Measurements from ENCODE around the gene GJA5.
"Not testable (repeated sequence)": the region's sequence is repeated elsewhere in the genome, so short reads cannot be mapped to it uniquely, and the experiment has no call there.

The GJA5 gene

DNA sequence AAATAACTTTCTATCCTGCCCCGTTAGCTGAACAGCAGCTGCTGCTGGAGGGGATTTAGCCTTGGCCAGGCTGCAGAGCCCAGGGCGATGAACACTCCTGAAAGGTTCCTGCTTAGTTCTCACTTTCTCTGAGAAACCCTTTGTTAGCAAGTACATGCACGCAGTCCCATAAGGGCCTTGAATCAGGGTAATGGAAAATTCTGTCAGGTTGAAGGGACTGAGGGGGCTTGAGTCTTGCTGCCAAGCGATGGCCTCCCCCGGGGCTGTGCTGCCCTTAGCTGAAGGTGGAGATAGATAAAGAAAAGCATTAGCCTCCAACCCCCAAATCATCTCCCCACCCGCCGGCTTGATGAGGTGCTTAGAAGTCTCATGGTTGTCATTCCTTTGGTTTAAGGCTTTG, 7.9 kb downstream of the GJA5 start:
- H3K4me3 ChIP-seq (ENCODE audit: low read length) = no peak overlapping the region
- no peak for TF ChIP-seq ZNF274 (IDR thresholded peaks at IDR 0.05; ENCODE audit: low read depth, low read length)

DNA sequence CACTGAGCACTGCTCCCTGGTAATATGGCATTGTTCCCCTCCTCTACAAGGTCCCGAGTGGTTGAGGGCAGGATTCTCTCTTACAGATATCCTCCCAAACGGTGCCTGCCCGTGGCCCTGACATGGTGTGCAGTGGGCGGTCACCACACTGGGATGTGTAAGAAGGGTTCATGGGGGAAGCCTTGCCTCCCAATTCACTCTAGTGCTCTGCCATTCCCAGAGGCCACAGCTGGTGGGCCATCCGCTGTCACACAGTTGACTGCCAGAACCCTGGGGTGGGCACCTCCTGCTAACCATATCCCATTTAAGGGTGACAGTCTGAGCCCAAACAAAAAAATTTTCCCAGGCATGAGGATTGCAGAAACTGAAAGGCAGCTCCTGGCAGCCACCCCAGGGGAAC, 9.1 kb downstream of the GJA5 start:
- no peak overlapping the region for H3K4me3 ChIP-seq (ENCODE audit: low read length)
- TF ChIP-seq ZNF274 (IDR thresholded peaks at IDR 0.05; ENCODE audit: low read depth, low read length) = no peak

DNA sequence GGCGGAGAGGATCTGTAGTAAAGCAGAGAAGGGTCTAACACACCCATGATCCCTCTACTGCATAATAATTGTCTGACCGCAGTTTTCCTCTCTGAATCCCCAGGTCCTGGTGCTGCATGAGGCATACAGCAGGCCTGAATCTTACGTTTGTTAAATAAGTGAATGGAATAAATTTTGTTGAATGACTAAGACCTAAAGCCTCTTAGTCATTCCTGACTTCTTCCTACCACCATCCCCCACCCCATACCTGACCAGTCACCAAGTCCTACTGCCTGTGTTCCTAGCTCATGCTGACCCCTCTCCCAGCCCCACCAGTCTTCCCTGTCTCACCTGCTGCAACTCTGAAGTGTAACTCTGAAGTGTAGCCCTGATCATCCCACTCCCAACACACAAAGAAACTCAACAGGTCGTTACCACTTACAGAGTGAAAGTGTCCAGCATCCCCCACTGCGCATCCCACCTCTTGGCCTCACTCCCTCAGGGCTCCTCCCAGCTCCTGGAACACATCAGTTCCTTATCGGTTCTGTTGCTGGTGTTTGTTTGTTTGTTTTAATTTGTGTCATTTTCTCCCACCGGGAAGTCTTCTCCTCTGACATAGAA, 9.7 kb downstream of the GJA5 start:
- TF ChIP-seq ZNF274 (IDR thresholded peaks at IDR 0.05; ENCODE audit: low read depth, low read length) = no peak
- H3K4me3 ChIP-seq (ENCODE audit: low read length) = no peak overlapping the region

DNA sequence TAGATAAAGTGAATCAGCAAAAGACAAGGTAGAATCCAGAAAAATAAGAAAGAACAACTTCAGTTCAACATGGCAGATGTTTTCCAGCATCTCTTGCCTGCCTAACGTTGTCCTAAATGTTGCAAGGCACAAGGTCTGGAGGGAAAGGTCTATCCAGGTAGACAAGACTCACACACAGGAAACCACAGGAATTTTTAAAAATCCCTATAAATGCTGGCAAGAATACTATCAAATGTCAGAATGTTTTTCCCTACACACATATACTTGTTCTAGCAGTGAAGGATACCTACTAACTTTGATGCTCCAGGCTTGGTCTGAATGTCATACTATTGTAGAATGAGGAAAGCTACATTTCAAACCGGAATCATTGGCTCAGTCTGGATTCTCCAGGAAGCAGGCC, 10.6 kb downstream of the GJA5 start:
- H3K4me3 ChIP-seq (ENCODE audit: low read length) = no peak overlapping the region
- no peak for TF ChIP-seq ZNF274 (IDR thresholded peaks at IDR 0.05; ENCODE audit: low read depth, low read length)

DNA sequence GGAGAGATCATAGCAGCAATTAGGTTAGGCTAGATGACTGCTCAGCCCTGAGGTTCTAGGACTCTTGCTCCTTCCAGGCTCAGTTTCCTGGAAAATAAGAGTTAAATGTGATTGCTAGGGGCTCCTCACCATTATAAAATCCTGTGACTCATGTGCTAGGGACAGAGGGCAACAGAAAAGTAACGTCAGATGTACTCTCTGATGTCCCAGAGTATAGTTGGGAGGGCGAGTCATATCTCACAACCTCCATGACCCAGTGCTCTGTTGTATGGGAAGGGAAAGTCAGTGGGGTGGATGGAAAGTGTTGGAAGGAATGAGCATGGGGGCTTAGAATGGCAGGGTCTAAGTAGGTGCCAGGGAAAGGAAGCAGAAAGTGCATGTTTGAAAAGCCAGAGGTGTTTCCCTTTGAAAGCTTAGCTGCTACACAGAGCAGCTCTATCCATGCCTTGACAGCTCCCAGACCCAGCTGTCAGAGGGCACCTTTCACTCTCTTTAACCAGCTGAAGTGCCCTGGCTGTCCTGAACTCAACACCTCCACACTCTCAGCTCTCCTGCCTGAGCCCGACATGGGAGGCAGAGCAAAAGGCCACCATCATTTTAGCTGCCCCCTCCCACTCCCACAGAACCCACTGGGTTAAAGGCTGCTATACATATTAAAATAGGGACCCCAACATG, 11.6 kb downstream of the GJA5 start:
- no peak for TF ChIP-seq ZNF274 (IDR thresholded peaks at IDR 0.05; ENCODE audit: low read depth, low read length)
- H3K4me3 ChIP-seq (ENCODE audit: low read length) = no peak overlapping the region

DNA sequence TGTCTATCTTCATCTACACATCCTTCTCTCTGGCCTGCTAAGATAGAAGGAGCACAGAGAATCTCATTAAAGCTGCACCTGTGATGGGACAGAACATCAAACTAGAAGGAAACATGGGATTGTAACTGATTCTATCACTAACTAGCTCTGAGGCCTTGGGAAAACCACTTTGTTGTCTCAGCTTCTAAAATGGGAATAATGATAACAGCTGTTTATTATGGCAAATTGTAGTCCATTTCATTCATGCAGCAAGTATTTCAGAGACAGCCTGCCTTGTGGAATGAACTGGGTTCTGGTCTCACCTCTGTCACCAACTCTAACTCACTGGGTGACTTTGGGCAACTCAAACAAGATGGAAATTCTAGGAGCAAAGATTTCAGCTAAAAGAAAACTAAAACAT, 12.4 kb downstream of the GJA5 start:
- no peak overlapping the region for H3K4me3 ChIP-seq (ENCODE audit: low read length)
- TF ChIP-seq ZNF274 (IDR thresholded peaks at IDR 0.05; ENCODE audit: low read depth, low read length) = no peak

DNA sequence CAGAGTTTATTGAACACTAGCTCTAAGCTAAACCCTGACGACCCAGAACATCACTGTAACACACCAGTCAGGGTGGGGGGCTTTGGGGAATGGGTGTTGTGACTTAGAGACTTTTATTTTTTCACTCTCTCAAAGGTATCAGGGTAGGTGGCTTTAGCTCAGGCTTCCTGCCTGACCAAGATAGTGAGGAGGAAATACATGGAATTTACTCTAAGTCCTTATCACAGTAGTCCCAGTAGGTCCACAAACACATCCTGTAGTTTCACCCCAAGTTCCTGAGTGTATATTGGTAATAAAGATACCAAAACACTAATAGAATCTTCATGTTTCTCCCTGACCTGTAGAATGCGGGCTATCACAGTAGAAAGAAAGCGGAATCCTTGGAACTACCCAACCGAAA, 15.1 kb downstream of the GJA5 start:
- H3K4me3 ChIP-seq (ENCODE audit: low read length) = no peak overlapping the region
- no peak for TF ChIP-seq ZNF274 (IDR thresholded peaks at IDR 0.05; ENCODE audit: low read depth, low read length)

DNA sequence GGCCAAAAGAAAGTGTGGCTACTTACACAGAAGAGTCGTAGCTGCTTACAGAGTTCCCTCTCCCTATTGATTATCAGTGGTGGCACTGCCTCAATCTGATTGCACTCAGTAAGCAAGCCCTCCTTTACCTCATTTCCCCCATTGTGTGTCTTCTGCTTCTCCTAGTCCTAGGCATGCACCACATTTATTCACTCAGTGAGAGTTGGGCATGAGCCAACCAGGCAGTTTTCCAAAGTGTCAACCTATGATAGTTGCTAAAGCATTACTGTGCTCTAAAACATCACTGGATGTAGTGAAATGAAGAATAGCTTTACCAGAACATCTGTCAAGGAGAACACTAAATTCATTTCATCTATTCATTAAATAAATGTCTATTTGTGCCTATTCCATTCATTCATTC, 19.3 kb downstream of the GJA5 start:
- H3K4me3 ChIP-seq (ENCODE audit: low read length) = no peak overlapping the region
- no peak for TF ChIP-seq ZNF274 (IDR thresholded peaks at IDR 0.05; ENCODE audit: low read depth, low read length)

DNA sequence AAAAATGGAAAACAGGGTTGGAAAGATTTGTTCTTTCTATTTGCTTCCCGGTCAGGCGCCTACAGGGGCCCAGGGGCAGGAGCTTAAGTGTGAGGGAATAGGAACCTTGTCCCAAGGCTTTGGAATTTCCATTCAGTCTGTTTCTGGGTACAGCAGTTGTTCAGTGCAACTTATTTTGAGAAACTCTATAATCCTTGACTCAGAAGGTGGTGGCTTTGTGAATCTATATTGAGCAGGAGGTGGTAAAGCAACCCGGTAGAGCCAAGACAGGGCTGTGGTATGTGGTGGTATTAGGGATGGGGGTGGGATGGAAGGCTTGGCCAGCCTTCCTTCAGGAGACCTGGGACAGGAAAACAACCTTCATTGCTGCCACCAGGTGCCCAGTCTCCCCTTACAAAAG, 20.0 kb downstream of the GJA5 start:
- H3K4me3 ChIP-seq (ENCODE audit: low read length) = no peak overlapping the region
- no peak for TF ChIP-seq ZNF274 (IDR thresholded peaks at IDR 0.05; ENCODE audit: low read depth, low read length)

DNA sequence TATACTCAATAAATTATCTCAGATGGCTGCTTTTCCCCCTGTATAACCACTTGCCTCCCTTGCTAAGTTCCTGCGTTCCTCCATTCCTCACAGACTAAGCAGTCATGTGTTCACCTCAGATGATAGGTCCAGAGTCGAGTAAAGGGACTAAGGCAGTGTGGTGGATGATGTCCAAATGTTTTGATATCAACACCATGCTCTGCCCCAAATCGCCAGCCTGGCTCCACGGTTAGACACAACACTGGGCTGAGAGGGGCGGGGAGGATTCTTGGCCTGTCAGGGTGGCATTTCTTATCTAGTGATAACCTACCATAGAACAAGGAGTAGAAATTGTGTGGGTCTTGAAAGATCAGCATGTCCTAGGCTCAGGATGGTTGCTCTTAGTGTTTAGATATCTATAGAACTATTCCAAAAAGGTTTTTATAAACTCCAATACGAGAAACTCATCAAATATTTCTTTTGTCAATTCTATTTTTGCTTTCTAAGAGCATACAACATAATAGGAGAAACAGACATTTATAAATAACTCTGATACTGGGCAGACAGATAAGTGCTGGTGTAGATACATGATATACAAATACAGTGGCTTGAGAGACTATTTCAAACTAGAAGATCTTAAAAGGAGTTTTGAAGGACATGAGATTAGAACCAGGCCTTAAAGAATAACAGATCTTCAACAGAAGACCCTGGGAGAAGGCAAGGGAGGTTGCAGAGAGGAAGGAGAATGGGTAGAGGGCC, 21.5 kb downstream of the GJA5 start:
- no peak for TF ChIP-seq ZNF274 (IDR thresholded peaks at IDR 0.05; ENCODE audit: low read depth, low read length)

DNA sequence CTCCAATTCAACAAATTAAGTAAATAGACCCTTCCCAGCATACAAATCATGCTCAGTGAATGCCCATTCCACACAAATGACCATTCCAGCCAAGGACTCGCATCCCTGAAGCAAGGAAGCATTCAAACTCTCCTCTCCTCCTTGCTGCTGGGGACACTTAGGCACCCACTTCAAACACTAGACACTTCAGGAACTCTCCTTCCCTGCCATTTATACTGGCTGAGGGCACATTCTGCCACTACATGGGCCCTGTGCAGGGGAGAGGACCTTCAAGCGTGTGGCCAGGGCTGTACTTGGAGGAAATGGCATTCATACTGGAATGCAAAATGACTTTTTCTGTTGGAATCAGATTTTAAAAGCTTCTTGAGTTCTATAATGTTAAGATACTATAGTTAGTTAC, 22.3 kb downstream of the GJA5 start:
- no peak for TF ChIP-seq ZNF274 (IDR thresholded peaks at IDR 0.05; ENCODE audit: low read depth, low read length)
- H3K4me3 ChIP-seq (ENCODE audit: low read length) = no peak overlapping the region

More for the DNA sequence above, 21.5 kb downstream of the GJA5 start:
- no peak overlapping the region for H3K4me3 ChIP-seq (ENCODE audit: low read length)

DNA sequence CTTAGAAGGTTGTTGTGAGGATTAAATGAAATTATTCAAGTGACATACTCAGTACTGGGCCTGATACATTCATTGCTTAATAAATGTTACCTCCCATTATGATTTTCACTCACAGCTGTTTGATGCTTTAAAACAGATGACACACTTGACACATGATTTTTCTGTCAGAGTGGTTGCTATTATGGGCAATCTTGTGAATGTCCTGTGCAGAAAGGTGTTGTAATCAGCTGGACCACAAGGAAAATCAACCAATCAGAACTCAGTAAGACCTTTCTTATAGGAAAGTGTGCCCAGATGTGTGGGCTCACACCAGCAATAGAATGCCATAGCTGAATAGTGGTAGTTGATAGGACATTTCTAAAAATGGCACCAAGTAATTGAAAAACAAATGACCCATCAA, 23.5 kb downstream of the GJA5 start:
- no peak overlapping the region for H3K4me3 ChIP-seq (ENCODE audit: low read length)
- TF ChIP-seq ZNF274 (IDR thresholded peaks at IDR 0.05; ENCODE audit: low read depth, low read length) = no peak

DNA sequence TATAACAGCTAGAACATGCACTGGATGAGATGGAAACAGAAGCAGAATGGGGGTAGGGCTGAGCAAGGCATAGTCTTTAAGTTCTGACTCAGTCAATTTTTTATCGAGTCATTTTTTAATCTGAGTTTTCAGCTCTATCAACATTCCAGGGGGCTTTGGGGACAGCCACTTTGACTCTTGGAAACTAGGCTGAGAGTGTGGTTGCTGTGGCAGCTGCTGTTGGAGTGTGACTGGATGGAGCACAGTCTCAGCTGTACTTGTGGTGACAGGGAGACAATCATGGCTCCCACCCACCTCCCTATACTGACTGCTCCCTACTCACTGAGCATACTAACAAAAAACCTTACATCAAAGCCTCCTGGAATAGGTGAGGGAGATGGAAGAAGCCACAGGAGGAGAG, 25.0 kb downstream of the GJA5 start:
- no peak overlapping the region for H3K4me3 ChIP-seq (ENCODE audit: low read length)

DNA sequence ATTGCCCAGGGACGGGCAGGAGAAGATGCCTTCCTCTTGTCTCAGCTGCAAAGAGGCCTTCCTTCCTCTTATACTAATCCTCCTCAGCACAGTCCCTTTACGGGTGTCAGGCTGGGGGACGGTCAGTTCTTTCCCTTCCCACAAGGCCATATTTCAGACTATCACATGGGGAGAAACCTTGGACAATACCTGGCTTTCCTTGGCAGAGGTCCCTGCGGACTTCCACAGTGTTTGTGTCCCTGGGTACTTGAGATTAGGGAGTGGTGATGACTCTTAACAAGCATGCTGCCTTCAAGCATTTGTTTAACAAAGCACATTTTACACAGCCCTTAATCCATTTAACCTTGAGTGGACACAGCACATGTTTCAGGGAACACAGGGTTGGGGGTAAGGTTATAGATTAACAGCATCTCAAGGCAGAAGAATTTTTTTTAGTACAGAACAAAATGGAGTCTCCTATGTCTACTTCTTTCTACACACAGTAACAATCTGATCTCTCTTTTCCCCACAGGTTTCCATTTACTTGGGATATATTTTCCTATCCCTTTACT, 26.0 kb downstream of the GJA5 start:
- H3K4me3 ChIP-seq (ENCODE audit: low read length) = not testable (repeated sequence)

More for the DNA sequence above, 25.0 kb downstream of the GJA5 start:
- no peak for TF ChIP-seq ZNF274 (IDR thresholded peaks at IDR 0.05; ENCODE audit: low read depth, low read length)

DNA sequence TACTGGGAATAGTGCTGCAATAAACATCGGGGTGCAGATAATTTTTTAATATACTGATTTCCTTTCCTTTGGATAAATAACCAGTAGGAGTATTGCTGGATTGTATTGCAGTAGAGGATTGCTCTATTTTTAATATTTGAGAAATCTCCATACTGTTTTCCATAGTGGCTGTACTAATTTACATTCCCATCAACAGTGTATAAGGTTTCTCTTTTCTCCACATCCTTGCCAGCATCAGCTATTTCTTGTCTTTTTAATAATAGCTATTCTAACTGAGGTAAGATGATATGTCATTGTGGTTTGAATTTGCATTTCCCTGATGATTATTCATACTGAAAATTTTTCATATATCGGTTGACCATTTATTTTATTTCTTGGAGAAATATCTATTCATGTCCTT, 31.1 kb downstream of the GJA5 start:
- no peak for TF ChIP-seq ZNF274 (IDR thresholded peaks at IDR 0.05; ENCODE audit: low read depth, low read length)
- no peak overlapping the region for H3K4me3 ChIP-seq (ENCODE audit: low read length)

All from GM08714 (cell line).